HG03439 (cell line): ENCODE measurements around the gene C17orf78.
"Not testable (repeated sequence)": the region's sequence is repeated elsewhere in the genome, so short reads cannot be mapped to it uniquely, and the experiment has no call there.

Experiments used
- ATAC-seq: cut with Tn5 transposase; IDR thresholded peaks from one replicate; pipeline ENCODE4 v1.9.1; 2021; ENCODE audit warnings: mild to moderate bottlenecking, moderate library complexity; ENCODE audit not compliant: unreplicated experiment

The C17orf78 gene

GRCh38 chr17:37430051-37430627 lies 54.4 kb downstream of the C17orf78 start:
- no peak for ATAC-seq

- ATAC-seq = no peak
These were observed 56.9 kb downstream of the C17orf78 start for GRCh38 chr17:37432671-37433070.

GRCh38 chr17:37438141-37438540 lies 62.4 kb downstream of the C17orf78 start:
- ATAC-seq = no peak

- ATAC-seq = no peak
These were observed 64.6 kb downstream of the C17orf78 start for GRCh38 chr17:37440424-37440823.

- ATAC-seq = not testable (repeated sequence)
These were observed 65.7 kb downstream of the C17orf78 start for GRCh38 chr17:37441369-37442014.
